GM12874 (cell line): ENCODE data around the gene FTO.

Experiments
- TF ChIP-seq, protein P1 (sequence below): IDR thresholded peaks from 2 replicates; pipeline ENCODE4 v1.5.1; 2011; ENCODE audit warnings: low read depth, mild to moderate bottlenecking, control low read depth, low read length, moderate library complexity; ENCODE audit not compliant: insufficient read depth

The FTO gene

DNA sequence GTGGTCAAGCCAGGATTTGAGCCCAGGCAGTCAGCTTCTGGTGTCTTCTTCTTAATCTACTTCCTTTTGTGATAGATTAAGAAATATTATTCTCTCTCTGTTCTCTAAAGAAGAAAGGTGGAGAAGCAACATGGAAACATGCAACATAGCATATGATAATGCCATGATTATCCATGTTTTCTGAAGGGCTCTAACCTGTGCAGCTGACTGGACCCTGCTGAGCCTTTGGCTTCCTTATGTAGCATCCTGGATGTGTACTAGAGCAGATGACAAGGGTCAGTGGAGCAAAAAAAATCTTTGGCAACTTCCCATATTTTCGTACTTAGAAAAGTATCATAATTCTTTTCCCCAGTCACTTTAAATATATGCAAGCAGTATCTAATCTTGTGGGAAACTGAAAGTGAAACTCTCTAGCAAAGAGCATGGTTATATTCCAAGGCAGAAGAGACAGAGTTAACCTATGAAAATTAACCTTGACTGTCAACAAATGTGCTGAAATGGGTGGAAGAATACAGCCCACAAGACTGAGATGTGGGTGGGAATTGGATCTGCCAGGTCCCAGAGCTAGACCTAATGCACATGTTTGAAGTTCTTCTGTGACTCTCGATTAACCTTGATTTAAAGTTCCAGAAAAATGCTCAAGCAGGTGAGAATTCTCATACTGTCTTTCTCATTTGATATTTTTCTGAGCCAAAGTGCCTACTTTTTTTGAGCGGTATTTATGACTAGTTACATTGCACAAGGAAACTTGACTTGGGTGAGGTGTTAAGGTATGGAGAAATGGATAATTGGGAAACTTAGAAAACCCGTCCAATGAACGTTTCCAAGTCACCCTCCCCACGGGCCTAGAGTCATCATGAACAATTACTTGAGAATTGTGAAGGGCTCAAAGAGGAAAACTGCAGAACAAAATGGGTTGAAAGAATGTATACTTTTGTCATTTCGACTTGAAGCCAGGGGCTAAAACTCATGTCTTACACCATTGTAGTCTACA, 248.6 kb downstream of the FTO start:
- TF ChIP-seq, protein P1, sequence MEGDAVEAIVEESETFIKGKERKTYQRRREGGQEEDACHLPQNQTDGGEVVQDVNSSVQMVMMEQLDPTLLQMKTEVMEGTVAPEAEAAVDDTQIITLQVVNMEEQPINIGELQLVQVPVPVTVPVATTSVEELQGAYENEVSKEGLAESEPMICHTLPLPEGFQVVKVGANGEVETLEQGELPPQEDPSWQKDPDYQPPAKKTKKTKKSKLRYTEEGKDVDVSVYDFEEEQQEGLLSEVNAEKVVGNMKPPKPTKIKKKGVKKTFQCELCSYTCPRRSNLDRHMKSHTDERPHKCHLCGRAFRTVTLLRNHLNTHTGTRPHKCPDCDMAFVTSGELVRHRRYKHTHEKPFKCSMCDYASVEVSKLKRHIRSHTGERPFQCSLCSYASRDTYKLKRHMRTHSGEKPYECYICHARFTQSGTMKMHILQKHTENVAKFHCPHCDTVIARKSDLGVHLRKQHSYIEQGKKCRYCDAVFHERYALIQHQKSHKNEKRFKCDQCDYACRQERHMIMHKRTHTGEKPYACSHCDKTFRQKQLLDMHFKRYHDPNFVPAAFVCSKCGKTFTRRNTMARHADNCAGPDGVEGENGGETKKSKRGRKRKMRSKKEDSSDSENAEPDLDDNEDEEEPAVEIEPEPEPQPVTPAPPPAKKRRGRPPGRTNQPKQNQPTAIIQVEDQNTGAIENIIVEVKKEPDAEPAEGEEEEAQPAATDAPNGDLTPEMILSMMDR, result no peak

DNA sequence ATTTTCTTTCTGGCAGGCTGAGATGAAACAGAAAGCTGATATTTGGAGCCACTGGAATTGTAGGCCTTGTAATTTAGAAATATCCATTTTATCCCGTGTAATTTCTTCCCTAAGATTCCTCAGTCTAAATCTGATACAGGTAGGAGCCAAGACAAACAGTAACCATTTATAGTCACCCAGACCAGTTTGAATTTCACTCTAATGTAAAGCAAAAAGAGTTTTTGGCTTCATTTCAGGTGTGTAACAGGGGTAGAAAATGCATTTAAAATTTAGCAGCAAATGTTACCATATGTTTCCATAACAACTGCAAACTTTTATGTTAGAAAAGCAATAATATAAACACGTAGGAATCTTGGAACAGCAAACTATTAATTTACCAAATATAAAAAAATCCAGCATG, 249.4 kb downstream of the FTO start:
- TF ChIP-seq, protein P1, result no peak

DNA sequence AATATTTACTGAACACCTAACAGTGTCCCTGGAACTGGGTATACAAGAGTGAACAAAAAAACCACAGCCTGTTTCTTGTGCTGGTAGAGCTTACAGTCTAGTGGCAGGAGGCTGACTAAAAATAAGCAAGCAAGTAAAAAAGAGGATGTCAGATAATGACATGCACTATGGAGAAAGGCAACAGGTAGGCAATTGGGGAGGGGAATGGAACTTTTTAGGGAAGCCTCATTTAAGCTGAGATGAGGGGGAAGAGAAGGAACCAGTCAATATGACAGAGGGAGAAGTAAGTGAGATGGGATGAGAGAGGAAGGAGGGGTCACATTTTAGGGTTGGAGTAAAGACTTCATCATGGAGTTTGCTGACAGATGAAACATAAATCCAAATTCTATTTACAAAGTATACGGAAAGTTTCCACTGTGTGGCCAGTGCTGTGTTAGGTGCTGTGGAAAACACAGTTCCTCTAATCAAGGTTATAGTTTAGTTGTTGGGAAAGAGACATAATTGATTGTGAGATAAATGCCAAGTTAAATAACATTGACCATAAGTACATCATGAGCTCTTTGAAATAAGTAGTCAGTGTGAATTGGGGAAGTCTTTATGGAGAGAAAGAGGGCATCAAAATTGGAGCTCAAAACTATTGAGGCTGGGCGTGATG, 251.4 kb downstream of the FTO start:
- TF ChIP-seq, protein P1, result no peak

DNA sequence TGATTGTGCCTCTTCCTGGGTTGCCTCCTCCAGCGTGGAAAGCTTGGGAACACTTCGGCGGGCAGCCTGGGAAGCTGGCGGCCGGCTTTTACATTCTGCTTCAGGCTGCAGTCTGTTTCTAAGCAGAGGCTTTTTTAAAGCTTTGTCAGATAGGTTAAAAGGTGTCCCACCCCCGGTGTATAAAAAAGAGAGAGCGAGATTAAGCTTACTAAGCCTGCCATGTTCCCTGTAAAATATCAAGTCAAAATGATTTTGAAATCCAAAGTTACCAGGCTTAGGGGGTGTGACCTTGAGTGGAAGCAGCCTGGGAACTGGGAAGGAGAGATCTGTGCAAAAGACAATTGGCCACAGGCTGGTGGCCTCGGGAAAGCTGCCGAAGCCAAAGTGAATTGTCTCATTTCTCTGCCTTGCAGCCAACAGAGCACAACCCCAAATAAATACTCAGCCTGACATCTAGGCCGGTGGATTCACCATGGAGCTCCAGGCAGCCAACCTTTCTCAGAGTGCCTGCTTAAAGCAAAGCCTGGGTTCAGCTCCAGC, 254.5 kb downstream of the FTO start:
- TF ChIP-seq, protein P1, result no peak

DNA sequence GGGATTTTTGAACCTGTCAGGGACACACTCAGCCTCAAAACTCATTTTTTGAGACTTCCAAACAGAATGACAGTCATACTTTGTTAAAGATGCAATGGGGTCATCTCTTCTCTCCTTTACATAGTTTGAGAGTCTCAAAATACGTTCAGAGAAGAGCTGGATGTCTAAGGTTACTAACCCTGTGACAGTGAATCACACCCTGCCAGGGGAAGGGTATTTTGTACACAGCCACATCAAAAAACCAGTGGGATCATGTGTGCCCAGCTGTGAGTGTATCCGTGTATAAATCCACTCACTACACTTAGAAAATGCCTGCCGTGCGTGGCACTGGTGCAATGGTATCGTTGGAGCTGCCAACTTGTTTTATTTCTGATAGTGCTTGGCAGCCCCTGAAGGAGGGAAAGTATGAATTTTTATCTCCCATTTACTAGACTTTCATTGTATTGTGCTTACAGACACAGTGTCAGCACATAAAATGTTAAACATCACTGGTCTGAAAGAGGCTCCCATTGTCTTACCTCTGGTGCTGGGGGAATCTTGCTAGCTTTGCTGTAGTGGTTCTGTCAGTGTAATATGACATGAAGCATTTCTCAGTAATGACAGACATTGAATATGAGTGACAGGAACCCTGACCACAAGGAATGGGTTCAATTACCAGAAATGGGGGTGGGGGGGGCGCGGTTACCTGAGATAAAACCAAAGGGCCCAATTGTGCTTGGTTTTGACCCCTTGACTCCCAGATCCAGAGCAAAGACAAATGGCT, 256.3 kb downstream of the FTO start:
- TF ChIP-seq, protein P1, result no peak

DNA sequence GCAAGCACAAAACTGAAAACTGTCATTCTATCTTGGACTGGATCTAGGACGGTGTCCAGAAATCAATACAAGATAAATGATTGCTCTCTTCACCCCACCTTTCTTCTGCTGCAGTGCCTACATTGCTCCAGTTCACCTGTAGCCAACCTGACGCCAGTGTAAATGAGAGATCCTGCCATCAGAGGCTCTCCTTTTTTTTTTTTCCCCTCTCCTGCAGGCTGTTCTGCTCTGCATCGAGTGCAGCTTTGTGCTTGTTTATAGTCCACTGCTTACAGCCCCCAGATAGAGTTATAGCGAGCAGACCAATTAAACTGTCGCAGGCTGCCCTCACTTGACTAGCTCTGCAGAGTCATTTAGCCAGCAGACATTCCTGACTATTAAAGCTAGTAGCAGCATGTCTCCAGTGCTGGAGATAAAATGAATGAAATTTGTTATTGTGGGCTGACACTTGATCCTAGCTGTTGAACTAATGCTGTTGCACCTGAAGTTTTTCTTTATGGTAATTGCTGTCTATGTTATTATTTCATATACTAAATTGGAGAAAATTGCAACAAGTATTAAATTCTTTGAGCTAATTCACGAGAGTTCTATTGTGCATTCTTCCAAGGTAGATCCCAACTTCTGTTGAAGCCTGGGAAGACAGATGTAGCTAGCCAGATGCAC, 257.1 kb downstream of the FTO start:
- TF ChIP-seq, protein P1, result no peak
